HepG2 (cell line): ENCODE measurements around the gene DOCK11. TPM values are rescaled to one million over a fixed set of nuclear protein-coding genes. Genes with fewer than 3 reads are reported as not detected.

Experiments
- ATAC-seq: fragments of 200-7000 bp; cut with Tn5 transposase; 3 replicates; pipeline ENCODE4 v1.9.1; 2020; ENCODE audit warnings: mild to moderate bottlenecking, moderate library complexity
- BruUV-seq: library from RNA; stranded (reverse); fragments of 400-500 nt; replicated peaks from 2 replicates; lab custom pipeline; 2021; lab: Mats Ljungman, UMichigan
- CTCF ChIA-PET: fragments of 300-600 bp; formaldehyde crosslinking; extraction: SDS; loops from one replicate; lab custom pipeline; 2021; ENCODE audit warnings: low total read pairs, inconsistent platforms, low intra/inter-chr PET ratio; lab: Yijun Ruan, JAX
- POLR2A ChIA-PET: fragments of 350-600 bp; sonication (Branson Sonifier 250); formaldehyde crosslinking; loops from one replicate; lab custom pipeline; 2020; ENCODE audit warnings: antibody characterized with exemption, inconsistent platforms; lab: Yijun Ruan, JAX
- DNase-seq: peaks from one replicate; pipeline ENCODE4 v3.0.0-alpha.2; 2015; ENCODE audit warnings: low spot score
- FAIRE-seq: peaks from 3 replicates; lab custom pipeline; 2011; peaks lifted over from hg19 to GRCh38; lab: Jason Lieb, UNC
- H2AFZ ChIP-seq: one replicate; pipeline ENCODE4 v1.6.1; 2011; ENCODE audit warnings: low read length, inconsistent platforms
- H3K27ac ChIP-seq: fragments of 300-600 bp; 3 replicates; pipeline ENCODE4 v1.8.0; 2011; ENCODE audit warnings: mixed run types, mild to moderate bottlenecking, mixed read lengths, low read length, inconsistent platforms; ENCODE audit not compliant: insufficient read depth; ENCODE audit errors: extremely low read length
- H3K27me3 ChIP-seq, 2 experiments: fragments of 200-600 bp in 1 of 2; 2 replicates in 1 of 2; 3 replicates in 1 of 2; pipeline versions ENCODE4 v1.6.0 to v1.8.0; 2011; ENCODE audit warnings: low read length in 2 of 2, mild to moderate bottlenecking in 2 of 2, moderate library complexity in 2 of 2, inconsistent platforms in 1 of 2; ENCODE audit not compliant: insufficient read depth in 2 of 2, control insufficient read depth in 1 of 2
- H3K36me3 ChIP-seq, 2 experiments: fragments of 200-600 bp in 1 of 2; replicated peaks in 1 of 2; 2 replicates in 1 of 2; 3 replicates in 1 of 2; pipeline versions ENCODE4 v1.5.1 to v1.8.0; 2011; ENCODE audit warnings: low read length in 2 of 2, inconsistent platforms in 1 of 2; ENCODE audit not compliant: insufficient read depth in 2 of 2, control insufficient read depth in 1 of 2
- H3K4me1 ChIP-seq: 2 replicates; pipeline ENCODE4 v1.5.1; 2012; ENCODE audit warnings: low read length, inconsistent platforms; ENCODE audit not compliant: insufficient read depth
- H3K4me2 ChIP-seq: 2 replicates; pipeline ENCODE4 v1.6.0; 2011; ENCODE audit warnings: low read depth, low read length, inconsistent platforms
- H3K4me3 ChIP-seq, 3 experiments: fragments of 200-600 bp in 1 of 3; sonication (generic), shearing (Covaris generic) in 1 of 3; replicated peaks in 1 of 3; 2 replicates each; pipeline ENCODE4 v1.5.1; 2011 to 2016; ENCODE audit warnings: low read length in 3 of 3, inconsistent platforms in 2 of 3, low read depth in 2 of 3, mild to moderate bottlenecking in 2 of 3, control low read depth in 1 of 3, mixed read lengths in 1 of 3; ENCODE audit not compliant: insufficient read depth in 1 of 3
- H3K79me2 ChIP-seq: one replicate; pipeline ENCODE4 v1.6.1; 2011; ENCODE audit warnings: low read length, inconsistent platforms; ENCODE audit not compliant: insufficient read depth
- H3K9ac ChIP-seq: 2 replicates; pipeline ENCODE4 v1.6.0; 2011; ENCODE audit warnings: mild to moderate bottlenecking, low read depth, low read length, inconsistent platforms; ENCODE audit not compliant: insufficient read depth
- H3K9me3 ChIP-seq: 2 replicates; pipeline ENCODE4 v1.5.1; 2012; ENCODE audit warnings: mild to moderate bottlenecking, low read length
- H4K20me1 ChIP-seq: 2 replicates; pipeline ENCODE4 v1.6.0; 2011; ENCODE audit warnings: inconsistent platforms, mild to moderate bottlenecking, low read length, moderate library complexity; ENCODE audit not compliant: insufficient read depth
- ELF3 ChIP-seq: IDR thresholded peaks from 2 replicates; pipeline ENCODE4 v1.6.1; 2016; ENCODE audit warnings: missing genetic modification reagents, missing compliant biosample characterization
- ESRRA ChIP-seq: sonication (generic); formaldehyde crosslinking; IDR thresholded peaks from 2 replicates; pipeline ENCODE4 v1.5.1; 2020; ENCODE audit warnings: mild to moderate bottlenecking, low read depth, missing genetic modification reagents
- MIXL1 ChIP-seq: IDR thresholded peaks from 2 replicates; pipeline ENCODE4 v1.6.1; 2016
- ONECUT2 ChIP-seq: sonication (generic); formaldehyde crosslinking; IDR thresholded peaks from 2 replicates; pipeline ENCODE4 v1.4.0; 2020; ENCODE audit warnings: missing genetic modification reagents
- SNAPC5 ChIP-seq: sonication (generic); formaldehyde crosslinking; IDR thresholded peaks from 2 replicates; pipeline ENCODE4 v1.8.1; 2023; ENCODE audit warnings: mild to moderate bottlenecking, missing genetic modification reagents, borderline replicate concordance
- ZC3H13 ChIP-seq: sonication (generic); formaldehyde crosslinking; IDR thresholded peaks from 2 replicates; pipeline ENCODE4 v1.8.1; 2023; ENCODE audit warnings: mild to moderate bottlenecking, missing genetic modification reagents, moderate library complexity
- ZEB1 ChIP-seq: IDR thresholded peaks from 2 replicates; pipeline ENCODE4 v1.6.1; 2012; ENCODE audit warnings: mild to moderate bottlenecking, low read depth, inconsistent platforms; ENCODE audit not compliant: insufficient replicate concordance
- ZFX ChIP-seq: sonication (generic); formaldehyde crosslinking; IDR thresholded peaks from 2 replicates; pipeline ENCODE4 v1.4.0; 2020; ENCODE audit warnings: mild to moderate bottlenecking, low read depth, missing genetic modification reagents, moderate library complexity
- ZNF251 ChIP-seq: sonication (generic); formaldehyde crosslinking; IDR thresholded peaks from 2 replicates; pipeline ENCODE4 v1.9.0; 2021; ENCODE audit warnings: mild to moderate bottlenecking, missing genetic modification reagents
- ZNF3 ChIP-seq: IDR thresholded peaks from 2 replicates; pipeline ENCODE4 v1.7.0; 2017; ENCODE audit warnings: inconsistent platforms
- ZNF331 ChIP-seq: sonication (generic); formaldehyde crosslinking; IDR thresholded peaks from 2 replicates; pipeline ENCODE4 v1.4.0; 2020; ENCODE audit warnings: missing genetic modification reagents
- ZNF441 ChIP-seq: sonication (generic); formaldehyde crosslinking; IDR thresholded peaks from 2 replicates; pipeline ENCODE4 v1.7.0; 2021; ENCODE audit warnings: missing genetic modification reagents, borderline replicate concordance
- ZNF503 ChIP-seq: sonication (generic); formaldehyde crosslinking; IDR thresholded peaks from 2 replicates; pipeline ENCODE4 v1.4.0; 2020; ENCODE audit warnings: missing genetic modification reagents
- ZNF790 ChIP-seq: sonication (generic); formaldehyde crosslinking; IDR thresholded peaks from 2 replicates; pipeline ENCODE4 v1.8.0; 2022; ENCODE audit warnings: missing genetic modification reagents, mild to moderate bottlenecking, borderline replicate concordance
- ZNF800 ChIP-seq: sonication (generic); formaldehyde crosslinking; IDR thresholded peaks from 2 replicates; pipeline ENCODE4 v1.4.0; 2020; ENCODE audit warnings: missing genetic modification reagents
- WGBS: methylation state at CpG from one replicate; pipeline ENCODE4 v1.1.6; 2017; ENCODE audit warnings: low lambda C conversion rate; 5-methylcytosine and 5-hydroxymethylcytosine counted together
- in situ Hi-C: cut with HindIII; loops from 2 replicates; pipeline ENCODE4 v1.10.0; 2017; ENCODE audit warnings: low pct_unique_long_range_greater_than_20kb; ENCODE audit not compliant: extremely low pct_ligation_motif_present
- intact Hi-C: fragments of 100-400 bp; cut with micrococcal nuclease; formaldehyde crosslinking; loops from one replicate; pipeline ENCODE4 v1.10.0; 2022; ENCODE audit not compliant: unreplicated experiment
- polyA plus RNA-seq, 8 experiments: library from polyadenylated mRNA; depleted of rRNA in 3 of 8; stranded (reverse) in 7 of 8; unstranded in 1 of 8; fragments of >200 nt; fragmentation: Illumina TruSeq in 4 of 8; extraction: Trizol in 4 of 8; gene quantifications; 2 replicates each; pipeline versions ENCODE4 v1.2.1 to v1.2.3, GENCODE V29; 2011 to 2016; ENCODE audit warnings: low read depth in 4 of 8, missing spikeins in 1 of 8, mixed read lengths in 1 of 8; ENCODE audit not compliant: insufficient read depth in 1 of 8
- total RNA-seq, 5 experiments: library from RNA; depleted of rRNA; stranded (reverse); fragments of >200 nt; fragmentation: Illumina TruSeq; extraction: Trizol; gene quantifications; 2 replicates each; pipeline ENCODE4 v1.2.3, GENCODE V29; 2016; ENCODE audit warnings: low read depth in 1 of 5
- TF ChIP-seq, protein P1 (sequence below): sonication (generic); formaldehyde crosslinking; IDR thresholded peaks from 2 replicates; pipeline ENCODE4 v1.5.1; 2020; ENCODE audit warnings: mild to moderate bottlenecking, missing genetic modification reagents, borderline replicate concordance

DOCK11 gene
- total and polyA plus RNA-seq, 2 of the 13 experiments (the other 11 are each of a cell fraction or from before 2014, with no cell fraction given) = 0.02 to 0.12 TPM

- TF ChIP-seq ELF3 (no peak), ZNF790 (CRISPR knock-in tag) (no peak), ZNF800 (CRISPR knock-in tag) (no peak), ZEB1 (no peak), ONECUT2 (no peak), ESRRA (CRISPR knock-in tag) (no peak), ZFX (CRISPR knock-in tag) (no peak), SNAPC5 (CRISPR knock-in tag) (no peak)
Observed at GRCh38 chrX:118630848-118631247, 135.2 kb downstream of the DOCK11 start (continued).

DNA sequence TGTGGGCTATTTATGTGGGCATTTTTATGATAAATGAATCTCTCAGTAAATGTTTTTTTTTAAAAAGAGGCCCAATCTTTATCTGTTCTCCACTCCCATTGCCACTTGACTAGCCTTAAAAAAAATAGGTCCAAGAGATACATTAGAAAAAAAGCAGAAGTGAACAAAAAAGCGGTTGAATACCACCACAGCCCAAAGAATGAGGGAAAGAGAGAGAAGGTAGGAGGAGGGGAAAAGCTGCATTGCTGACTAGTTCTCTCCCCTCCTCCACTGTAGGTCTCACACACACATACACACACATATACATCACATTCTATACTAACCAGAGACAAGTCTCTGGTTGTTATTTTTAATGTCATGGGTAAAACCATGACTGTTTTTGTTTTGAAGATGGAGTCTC, 136.0 kb downstream of the DOCK11 start:
- Histone ChIP-seq H3K4me2 (no peak overlapping the region), H3K79me2 (no peaks in the 10 kb centered on the region), H3K4me3 (no peak overlapping the region), H2AFZ (no peak overlapping the region), H3K4me1 (no peaks in the 10 kb centered on the region), H3K36me3 (no peaks in the 10 kb centered on the region), H3K9me3 (no peaks in the 10 kb centered on the region), H3K9ac (no peak overlapping the region), H4K20me1 (no peaks in the 10 kb centered on the region), H3K27me3 (no peaks in the 10 kb centered on the region), H3K27ac (no peak overlapping the region)
- intact Hi-C loops (no loop called here), in situ Hi-C loops (no loop called here)
- no peak for DNase-seq
- CTCF ChIA-PET = no interaction called here
- no peak for ATAC-seq
- WGBS = 0% methylated on average over 1 of the region's 1 CpG
- FAIRE-seq = no peak
- POLR2A ChIA-PET = no interaction called here
- BruUV-seq = no TSS peak
- TF ChIP-seq ZNF503 (CRISPR knock-in tag) (no peak), ZNF331 (no peak), MIXL1 (no peak), ZNF441 (CRISPR knock-in tag) (no peak), ZC3H13 (CRISPR knock-in tag) (no peak), ZNF3 (CRISPR knock-in tag) (no peak), ZNF251 (CRISPR knock-in tag) (no peak)
- TF ChIP-seq, protein P1, sequence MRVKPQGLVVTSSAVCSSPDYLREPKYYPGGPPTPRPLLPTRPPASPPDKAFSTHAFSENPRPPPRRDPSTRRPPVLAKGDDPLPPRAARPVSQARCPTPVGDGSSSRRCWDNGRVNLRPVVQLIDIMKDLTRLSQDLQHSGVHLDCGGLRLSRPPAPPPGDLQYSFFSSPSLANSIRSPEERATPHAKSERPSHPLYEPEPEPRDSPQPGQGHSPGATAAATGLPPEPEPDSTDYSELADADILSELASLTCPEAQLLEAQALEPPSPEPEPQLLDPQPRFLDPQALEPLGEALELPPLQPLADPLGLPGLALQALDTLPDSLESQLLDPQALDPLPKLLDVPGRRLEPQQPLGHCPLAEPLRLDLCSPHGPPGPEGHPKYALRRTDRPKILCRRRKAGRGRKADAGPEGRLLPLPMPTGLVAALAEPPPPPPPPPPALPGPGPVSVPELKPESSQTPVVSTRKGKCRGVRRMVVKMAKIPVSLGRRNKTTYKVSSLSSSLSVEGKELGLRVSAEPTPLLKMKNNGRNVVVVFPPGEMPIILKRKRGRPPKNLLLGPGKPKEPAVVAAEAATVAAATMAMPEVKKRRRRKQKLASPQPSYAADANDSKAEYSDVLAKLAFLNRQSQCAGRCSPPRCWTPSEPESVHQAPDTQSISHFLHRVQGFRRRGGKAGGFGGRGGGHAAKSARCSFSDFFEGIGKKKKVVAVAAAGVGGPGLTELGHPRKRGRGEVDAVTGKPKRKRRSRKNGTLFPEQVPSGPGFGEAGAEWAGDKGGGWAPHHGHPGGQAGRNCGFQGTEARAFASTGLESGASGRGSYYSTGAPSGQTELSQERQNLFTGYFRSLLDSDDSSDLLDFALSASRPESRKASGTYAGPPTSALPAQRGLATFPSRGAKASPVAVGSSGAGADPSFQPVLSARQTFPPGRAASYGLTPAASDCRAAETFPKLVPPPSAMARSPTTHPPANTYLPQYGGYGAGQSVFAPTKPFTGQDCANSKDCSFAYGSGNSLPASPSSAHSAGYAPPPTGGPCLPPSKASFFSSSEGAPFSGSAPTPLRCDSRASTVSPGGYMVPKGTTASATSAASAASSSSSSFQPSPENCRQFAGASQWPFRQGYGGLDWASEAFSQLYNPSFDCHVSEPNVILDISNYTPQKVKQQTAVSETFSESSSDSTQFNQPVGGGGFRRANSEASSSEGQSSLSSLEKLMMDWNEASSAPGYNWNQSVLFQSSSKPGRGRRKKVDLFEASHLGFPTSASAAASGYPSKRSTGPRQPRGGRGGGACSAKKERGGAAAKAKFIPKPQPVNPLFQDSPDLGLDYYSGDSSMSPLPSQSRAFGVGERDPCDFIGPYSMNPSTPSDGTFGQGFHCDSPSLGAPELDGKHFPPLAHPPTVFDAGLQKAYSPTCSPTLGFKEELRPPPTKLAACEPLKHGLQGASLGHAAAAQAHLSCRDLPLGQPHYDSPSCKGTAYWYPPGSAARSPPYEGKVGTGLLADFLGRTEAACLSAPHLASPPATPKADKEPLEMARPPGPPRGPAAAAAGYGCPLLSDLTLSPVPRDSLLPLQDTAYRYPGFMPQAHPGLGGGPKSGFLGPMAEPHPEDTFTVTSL (CRISPR knock-in tag) = no peak
